Loucy (cell line): Measurements from ENCODE around the gene CADM2.

Source experiments
- EZH2phosphoT487 ChIP-seq: fragments of 200-600 bp; IDR thresholded peaks from 2 replicates; pipeline ENCODE4 v1.6.1; 2018; ENCODE audit warnings: antibody characterized with exemption, mild to moderate bottlenecking, moderate library complexity, borderline replicate concordance
- TF ChIP-seq, protein P1 (sequence below): fragments of 200-600 bp; sonication (generic); conservative IDR thresholded peaks from 2 replicates; pipeline ENCODE4 v1.5.1; 2014; ENCODE audit warnings: mild to moderate bottlenecking, antibody characterized with exemption, low read length

DNA sequence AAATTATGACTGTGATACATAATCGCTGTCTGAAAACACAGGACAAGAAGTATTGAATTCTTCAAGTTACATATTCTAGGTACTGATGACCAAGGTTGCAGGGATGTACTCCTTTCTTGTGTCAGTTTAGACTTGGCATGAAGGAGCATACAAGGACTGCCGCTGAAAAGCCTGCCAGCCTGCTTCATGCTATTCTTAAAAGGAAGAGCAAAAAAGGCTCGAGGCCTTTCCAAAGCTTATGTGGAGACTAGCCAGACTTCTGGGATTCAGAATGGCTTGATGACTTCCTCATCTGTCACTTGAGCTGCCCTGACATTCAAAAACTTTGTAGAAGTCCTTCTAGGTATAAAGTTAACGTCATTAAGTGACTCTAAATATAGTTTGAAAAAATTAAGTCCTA, 92.0 kb downstream of the CADM2 start:
- TF ChIP-seq EZH2phosphoT487, result no peak
- TF ChIP-seq, protein P1, sequence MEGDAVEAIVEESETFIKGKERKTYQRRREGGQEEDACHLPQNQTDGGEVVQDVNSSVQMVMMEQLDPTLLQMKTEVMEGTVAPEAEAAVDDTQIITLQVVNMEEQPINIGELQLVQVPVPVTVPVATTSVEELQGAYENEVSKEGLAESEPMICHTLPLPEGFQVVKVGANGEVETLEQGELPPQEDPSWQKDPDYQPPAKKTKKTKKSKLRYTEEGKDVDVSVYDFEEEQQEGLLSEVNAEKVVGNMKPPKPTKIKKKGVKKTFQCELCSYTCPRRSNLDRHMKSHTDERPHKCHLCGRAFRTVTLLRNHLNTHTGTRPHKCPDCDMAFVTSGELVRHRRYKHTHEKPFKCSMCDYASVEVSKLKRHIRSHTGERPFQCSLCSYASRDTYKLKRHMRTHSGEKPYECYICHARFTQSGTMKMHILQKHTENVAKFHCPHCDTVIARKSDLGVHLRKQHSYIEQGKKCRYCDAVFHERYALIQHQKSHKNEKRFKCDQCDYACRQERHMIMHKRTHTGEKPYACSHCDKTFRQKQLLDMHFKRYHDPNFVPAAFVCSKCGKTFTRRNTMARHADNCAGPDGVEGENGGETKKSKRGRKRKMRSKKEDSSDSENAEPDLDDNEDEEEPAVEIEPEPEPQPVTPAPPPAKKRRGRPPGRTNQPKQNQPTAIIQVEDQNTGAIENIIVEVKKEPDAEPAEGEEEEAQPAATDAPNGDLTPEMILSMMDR, result no peak
